Left lung (tissue), 10 donors: Measurements from ENCODE around the gene TMEM170B. TPM values are rescaled to one million over a fixed set of nuclear protein-coding genes. Genes with fewer than 3 reads are reported as not detected.
"Not testable (repeated sequence)": the region's sequence is repeated elsewhere in the genome, so short reads cannot be mapped to it uniquely, and the experiment has no call there.

Source experiments
- ATAC-seq: fragments of 200-7000 bp; cut with Tn5 transposase; one replicate; pipeline ENCODE4 v1.9.1; 2020; ENCODE audit warnings: moderate library complexity
- DNase-seq, 4 donors: peaks; one replicate each; pipeline ENCODE4 v3.0.0-alpha.2; 2013 to 2020
- H3K27ac ChIP-seq, 2 donors: fragments of 200-600 bp; sonication (generic) in 1 of 2; one replicate each; pipeline versions ENCODE4 v1.5.0 to v1.8.0; 2020 to 2021
- H3K27me3 ChIP-seq, 2 donors: fragments of 200-600 bp; sonication (generic) in 1 of 2; one replicate each; pipeline versions ENCODE4 v1.5.0 to v1.8.0; 2020 to 2021
- H3K36me3 ChIP-seq, 2 donors: fragments of 200-600 bp; sonication (generic) in 1 of 2; one replicate each; pipeline versions ENCODE4 v1.5.0 to v1.8.0; 2020 to 2021
- H3K4me1 ChIP-seq, 2 donors: fragments of 200-600 bp; one replicate each; pipeline ENCODE4 v1.8.0; 2021
- H3K4me3 ChIP-seq, 2 donors: fragments of 200-600 bp; sonication (generic) in 1 of 2; one replicate each; pipeline versions ENCODE4 v1.5.0 to v1.8.0; 2020 to 2021; ENCODE audit warnings: mild to moderate bottlenecking in 1 of 2
- H3K9me3 ChIP-seq, 2 donors: fragments of 200-600 bp; sonication (generic) in 1 of 2; one replicate each; pipeline versions ENCODE4 v1.5.0 to v1.8.0; 2020 to 2021
- CTCF ChIP-seq, 2 donors: fragments of 200-600 bp; sonication (generic) in 1 of 2; IDR thresholded peaks; one replicate each; pipeline versions ENCODE4 v1.5.0 to v1.8.0; 2021; ENCODE audit warnings: antibody characterized with exemption in 2 of 2
- intact Hi-C, 2 donors: fragments of 100-400 bp; cut with DNase I; formaldehyde crosslinking; loops; one replicate each; pipeline versions ENCODE4 v1.11.2 to v1.14.2; 2022
- polyA plus RNA-seq, 6 donors: library from polyadenylated mRNA; unstranded; fragments of 120-200 nt; gene quantifications; one replicate each; pipeline ENCODE4 v1.2.1, GENCODE V29; 2013; ENCODE audit not compliant: insufficient read length in 6 of 6
- total RNA-seq, 2 donors: library from RNA; stranded (reverse); fragmentation: NEBNext Ultra II Directional; extraction: Animal tissue kit (Norgen Biotek cat#: 25700); gene quantifications; one replicate each; pipeline ENCODE4 v1.2.1, GENCODE V29; 2021
- donor health status: DM: no; HTN: yes; CAD: no.
- donor health status: DM: no; HTN: no; CAD: no.

The TMEM170B gene
- total and polyA plus RNA-seq, 8 donors: 5.2 to 10.1 (median 5.5) TPM

- Histone ChIP-seq H3K36me3 (no peaks in the 10 kb centered on the region), H3K4me1 (peaks cover 0 to 45% of the 10 kb centered on the region in 2 donors), H3K27ac (peak overlapping the region; percentile 75 to 96), H3K9me3 (no peaks in the 10 kb centered on the region), H3K27me3 (no peaks in the 10 kb centered on the region), H3K4me3 (peak overlapping the region; percentile 82 to 93)
- DNase-seq (no peak), ATAC-seq (no peak)
- intact Hi-C loops: no loop called here
- no peak for TF ChIP-seq CTCF (IDR thresholded peaks at IDR 0.05)
These were observed 754 bp upstream of the TMEM170B start for GRCh38 chr6:11536795-11537194.

- ATAC-seq: peak; percentile 26
- TF ChIP-seq CTCF (IDR thresholded peaks at IDR 0.05): no peak
- peak overlapping the region; percentile 82 to 93 for H3K4me3 ChIP-seq
- peak in 3 of 4 donors; percentile 38 to 88 (median 51) for DNase-seq
- H3K27ac ChIP-seq: peak overlapping the region; percentile 75 to 96
- no peaks in the 10 kb centered on the region for H3K27me3 ChIP-seq
- peaks cover 0 to 48% of the 10 kb centered on the region in 2 donors for H3K4me1 ChIP-seq
- H3K36me3 ChIP-seq: no peaks in the 10 kb centered on the region
- no peaks in the 10 kb centered on the region for H3K9me3 ChIP-seq
- intact Hi-C loops: no loop called here
These were observed 686 bp downstream of the TMEM170B start for GRCh38 chr6:11538052-11538818.

GRCh38 chr6:11538819-11539468, 1.4 kb downstream of the TMEM170B start:
- Histone ChIP-seq H3K27ac (peak overlapping the region in 1 of 2 donors; percentile 96), H3K27me3 (no peaks in the 10 kb centered on the region), H3K4me3 (peak overlapping the region; percentile 82 to 93), H3K9me3 (no peaks in the 10 kb centered on the region), H3K4me1 (peaks cover 0 to 55% of the 10 kb centered on the region in 2 donors), H3K36me3 (no peaks in the 10 kb centered on the region)
- ATAC-seq (no peak), DNase-seq (no peak)
- intact Hi-C loops: no loop called here
- no peak for TF ChIP-seq CTCF (IDR thresholded peaks at IDR 0.05)

GRCh38 chr6:11542863-11543262, 5.3 kb downstream of the TMEM170B start:
- Histone ChIP-seq H3K27ac (peak overlapping the region in 1 of 2 donors; percentile 2), H3K27me3 (no peaks in the 10 kb centered on the region), H3K4me1 (peaks cover 0 to 56% of the 10 kb centered on the region in 2 donors), H3K36me3 (no peaks in the 10 kb centered on the region), H3K9me3 (no peaks in the 10 kb centered on the region), H3K4me3 (no peak overlapping the region)
- DNase-seq: no peak
- ATAC-seq: no peak
- TF ChIP-seq CTCF (IDR thresholded peaks at IDR 0.05): no peak
- intact Hi-C loops: no loop called here

- Histone ChIP-seq H3K27me3 (no peaks in the 10 kb centered on the region), H3K36me3 (no peaks in the 10 kb centered on the region), H3K27ac (no peak overlapping the region), H3K9me3 (no peaks in the 10 kb centered on the region), H3K4me1 (peaks cover 0 to 50% of the 10 kb centered on the region in 2 donors), H3K4me3 (no peak overlapping the region)
- no peak for TF ChIP-seq CTCF (IDR thresholded peaks at IDR 0.05)
- DNase-seq (no peak), ATAC-seq (no peak)
- intact Hi-C loops: no loop called here
These were observed 6.5 kb downstream of the TMEM170B start for GRCh38 chr6:11543919-11544518.

- H3K27me3 ChIP-seq, DNase-seq, H3K4me3 ChIP-seq, H3K36me3 ChIP-seq, H3K9me3 ChIP-seq, intact Hi-C loops, ATAC-seq: not testable (repeated sequence)
- Histone ChIP-seq H3K4me1 (peaks cover 0 to 48% of the 10 kb centered on the region in 2 donors), H3K27ac (peak overlapping the region in 1 of 2 donors; percentile 62)
These were observed 10.3 kb downstream of the TMEM170B start for GRCh38 chr6:11547846-11548245.

GRCh38 chr6:11548578-11548977, 11.0 kb downstream of the TMEM170B start:
- DNase-seq, H3K27me3 ChIP-seq, intact Hi-C loops, H3K4me3 ChIP-seq, H3K36me3 ChIP-seq, H3K27ac ChIP-seq, ATAC-seq, H3K9me3 ChIP-seq: not testable (repeated sequence)
- H3K4me1 ChIP-seq: peaks cover 0 to 47% of the 10 kb centered on the region in 2 donors
